OCI-LY1 (cell line): ENCODE measurements around the gene SPATA17.

Source experiments
- H2AFZ ChIP-seq: fragments of 200-600 bp; sonication (generic), shearing (Covaris generic); 2 replicates; pipeline ENCODE4 v1.6.0; 2014; ENCODE audit warnings: antibody characterized with exemption, mild to moderate bottlenecking, low read length
- H3F3A ChIP-seq: fragments of 200-600 bp; sonication (generic), shearing (Covaris generic); 2 replicates; pipeline ENCODE4 v1.6.0; 2014; ENCODE audit warnings: mild to moderate bottlenecking, antibody characterized with exemption, low read length, moderate library complexity; ENCODE audit not compliant: insufficient read depth
- H3K27ac ChIP-seq: fragments of 200-600 bp; sonication (generic); 2 replicates; pipeline ENCODE4 v1.5.1; 2014; ENCODE audit warnings: low read length, mixed run types, mild to moderate bottlenecking, low read depth; ENCODE audit not compliant: poor library complexity, severe bottlenecking
- H3K27me3 ChIP-seq: fragments of 200-600 bp; sonication (generic); 2 replicates; pipeline ENCODE4 v1.6.0; 2014; ENCODE audit warnings: antibody characterized with exemption, mild to moderate bottlenecking, low read length, moderate library complexity; ENCODE audit not compliant: insufficient read depth
- H3K36me3 ChIP-seq: fragments of 200-600 bp; sonication (generic); 2 replicates; pipeline ENCODE4 v1.6.1; 2014; ENCODE audit warnings: mild to moderate bottlenecking, antibody characterized with exemption, low read length, moderate library complexity, mixed read lengths; ENCODE audit not compliant: insufficient read depth
- H3K4me1 ChIP-seq: fragments of 200-600 bp; sonication (generic); 2 replicates; pipeline ENCODE4 v1.5.1; 2014; ENCODE audit warnings: mild to moderate bottlenecking, low read length, moderate library complexity; ENCODE audit not compliant: insufficient read depth, severe bottlenecking
- H3K4me2 ChIP-seq: fragments of 200-600 bp; sonication (generic), shearing (Covaris generic); 2 replicates; pipeline ENCODE4 v1.6.1; 2014; ENCODE audit warnings: low read length
- H3K4me3 ChIP-seq: fragments of 200-600 bp; sonication (generic); 2 replicates; pipeline ENCODE4 v1.5.1; 2014; ENCODE audit warnings: low read length, low read depth, mild to moderate bottlenecking, mixed read lengths; ENCODE audit not compliant: poor library complexity, severe bottlenecking
- H3K79me2 ChIP-seq: fragments of 200-600 bp; shearing (Covaris generic); 2 replicates; pipeline ENCODE4 v1.6.1; 2016; ENCODE audit warnings: mixed run types, low read length, mixed read lengths; ENCODE audit not compliant: insufficient read depth
- H3K9ac ChIP-seq: fragments of 200-600 bp; sonication (generic), shearing (Covaris generic); 2 replicates; pipeline ENCODE4 v1.6.1; 2014; ENCODE audit warnings: mild to moderate bottlenecking, low read length, mixed read lengths
- H3K9me2 ChIP-seq: fragments of 200-600 bp; sonication (generic), shearing (Covaris generic); 2 replicates; pipeline ENCODE4 v1.6.1; 2014; ENCODE audit warnings: low read depth, mild to moderate bottlenecking, low read length, mixed read lengths
- H3K9me3 ChIP-seq: fragments of 200-600 bp; shearing (Covaris generic); 2 replicates; pipeline ENCODE4 v1.6.1; 2014; ENCODE audit warnings: low read length, mixed read lengths
- H4K20me1 ChIP-seq: fragments of 200-600 bp; sonication (generic), shearing (Covaris generic); 2 replicates; pipeline ENCODE4 v1.6.0; 2016; ENCODE audit warnings: mild to moderate bottlenecking, low read length; ENCODE audit not compliant: insufficient read depth
- CTCF ChIP-seq: fragments of 200-600 bp; sonication (generic), shearing (Covaris generic); IDR thresholded peaks from 2 replicates; pipeline ENCODE4 v1.5.1; 2017; ENCODE audit warnings: mild to moderate bottlenecking, antibody characterized with exemption, low read length, moderate library complexity, mixed read lengths
- EZH2 ChIP-seq: fragments of 200-600 bp; sonication (generic), shearing (Covaris generic); IDR thresholded peaks from 2 replicates; pipeline ENCODE4 v1.8.0; 2017; ENCODE audit warnings: borderline replicate concordance, mixed run types, mild to moderate bottlenecking, antibody characterized with exemption, low read length, moderate library complexity, mixed read lengths

SPATA17 gene

GRCh38 chr1:217871955-217872354 lies 240.8 kb downstream of the SPATA17 start:
- TF ChIP-seq EZH2 (no peak), CTCF (no peak)
- H4K20me1 ChIP-seq, result no peaks in the 10 kb centered on the region
- no peaks in the 10 kb centered on the region for H3K79me2 ChIP-seq
- H3K4me2 ChIP-seq, result no peak overlapping the region
- H3K9me3 ChIP-seq, result no peaks in the 10 kb centered on the region
- H3K9ac ChIP-seq, result no peak overlapping the region
- no peaks in the 10 kb centered on the region for H3K27me3 ChIP-seq
- no peak overlapping the region for H3K4me3 ChIP-seq
- no peak overlapping the region for H2AFZ ChIP-seq
- H3K27ac ChIP-seq, result no peak overlapping the region
- H3F3A ChIP-seq, result no peaks in the 10 kb centered on the region
- no peaks in the 10 kb centered on the region for H3K9me2 ChIP-seq
- H3K36me3 ChIP-seq, result no peaks in the 10 kb centered on the region
- no peaks in the 10 kb centered on the region for H3K4me1 ChIP-seq

- Histone ChIP-seq H2AFZ (no peak overlapping the region), H3K27me3 (no peaks in the 10 kb centered on the region), H3K9ac (no peak overlapping the region), H3K27ac (no peak overlapping the region), H3K4me2 (no peak overlapping the region), H3K9me2 (no peaks in the 10 kb centered on the region), H3K4me3 (no peak overlapping the region), H3F3A (no peaks in the 10 kb centered on the region), H3K9me3 (no peaks in the 10 kb centered on the region), H4K20me1 (no peaks in the 10 kb centered on the region), H3K4me1 (no peaks in the 10 kb centered on the region), H3K79me2 (no peaks in the 10 kb centered on the region), H3K36me3 (no peaks in the 10 kb centered on the region)
- TF ChIP-seq CTCF (no peak), EZH2 (no peak)
These were observed 244.1 kb downstream of the SPATA17 start for GRCh38 chr1:217875229-217875628.

GRCh38 chr1:217876401-217876800 lies 245.3 kb downstream of the SPATA17 start:
- no peaks in the 10 kb centered on the region for H3K36me3 ChIP-seq
- H3K9me2 ChIP-seq, result no peaks in the 10 kb centered on the region
- H3K79me2 ChIP-seq, result no peaks in the 10 kb centered on the region
- no peak overlapping the region for H3K4me2 ChIP-seq
- H4K20me1 ChIP-seq, result no peaks in the 10 kb centered on the region
- no peak overlapping the region for H2AFZ ChIP-seq
- no peaks in the 10 kb centered on the region for H3F3A ChIP-seq
- H3K4me3 ChIP-seq, result no peak overlapping the region
- H3K27ac ChIP-seq, result no peak overlapping the region
- H3K4me1 ChIP-seq, result no peaks in the 10 kb centered on the region
- TF ChIP-seq CTCF (no peak), EZH2 (no peak)
- no peaks in the 10 kb centered on the region for H3K27me3 ChIP-seq
- no peak overlapping the region for H3K9ac ChIP-seq
- no peaks in the 10 kb centered on the region for H3K9me3 ChIP-seq
